PC-3 (cell line): ENCODE measurements around the gene KIFAP3. TPM values are rescaled to one million over a fixed set of nuclear protein-coding genes. Genes with fewer than 3 reads are reported as not detected.

Experiments used
- ATAC-seq: fragments of 200-7000 bp; cut with Tn5 transposase; 2 replicates; pipeline ENCODE4 v1.9.1; 2020; ENCODE audit warnings: mild to moderate bottlenecking, moderate library complexity
- BruUV-seq: library from RNA; stranded (reverse); fragments of 400-500 nt; replicated peaks from 2 replicates; lab custom pipeline; 2021; lab: Mats Ljungman, UMichigan
- CTCF ChIA-PET: fragments of 300-600 bp; sonication (Branson Sonifier 250); formaldehyde crosslinking; loops from one replicate; lab custom pipeline; 2022; ENCODE audit warnings: antibody characterized with exemption; lab: Charles Lee
- POLR2A ChIA-PET: fragments of 300-600 bp; sonication (Branson Sonifier 250); formaldehyde crosslinking; loops from one replicate; lab custom pipeline; 2022; ENCODE audit warnings: antibody characterized with exemption; ENCODE audit not compliant: unreplicated experiment; lab: Charles Lee
- DNase-seq: peaks from one replicate; pipeline ENCODE4 v3.0.0-alpha.2; 2015
- H2AFZ ChIP-seq: fragments of 300-600 bp; sonication (generic); 2 replicates; pipeline ENCODE4 v1.6.0; 2016; ENCODE audit warnings: antibody characterized with exemption, low read length
- H3F3A ChIP-seq: fragments of 300-600 bp; sonication (generic); one replicate; pipeline ENCODE4 v1.6.0; 2017; ENCODE audit warnings: antibody characterized with exemption, low read length, control low read depth, mild to moderate bottlenecking; ENCODE audit not compliant: unreplicated experiment
- H3K27ac ChIP-seq: fragments of 300-600 bp; sonication (generic); 2 replicates; pipeline ENCODE4 v1.5.1; 2016; ENCODE audit warnings: mild to moderate bottlenecking, low read length
- H3K27me3 ChIP-seq: fragments of 300-600 bp; sonication (generic); 2 replicates; pipeline ENCODE4 v1.6.1; 2016; ENCODE audit warnings: low read length, mixed read lengths
- H3K36me3 ChIP-seq: fragments of 300-600 bp; sonication (generic); 2 replicates; pipeline ENCODE4 v1.6.1; 2016; ENCODE audit warnings: low read depth, mixed run types, low read length, mixed read lengths
- H3K4me1 ChIP-seq: fragments of 300-600 bp; sonication (generic); 2 replicates; pipeline ENCODE4 v1.5.1; 2016; ENCODE audit warnings: low read length; ENCODE audit not compliant: insufficient read depth
- H3K4me2 ChIP-seq: fragments of 300-600 bp; sonication (generic); 2 replicates; pipeline ENCODE4 v1.6.0; 2016; ENCODE audit warnings: low read length
- H3K4me3 ChIP-seq: fragments of 300-600 bp; sonication (generic); 2 replicates; pipeline ENCODE4 v1.5.1; 2016; ENCODE audit warnings: mild to moderate bottlenecking, low read length, mixed read lengths
- H3K79me2 ChIP-seq: fragments of 300-600 bp; sonication (generic); 2 replicates; pipeline ENCODE4 v1.6.1; 2017; ENCODE audit warnings: low read length, mixed read lengths
- H3K9ac ChIP-seq: fragments of 300-600 bp; sonication (generic); 2 replicates; pipeline ENCODE4 v1.6.0; 2016; ENCODE audit warnings: mild to moderate bottlenecking, low read length
- H3K9me2 ChIP-seq: fragments of 300-600 bp; sonication (generic); replicated peaks from 2 replicates; pipeline ENCODE4 v1.6.1; 2016; ENCODE audit warnings: mixed run types, low read length, mixed read lengths
- H3K9me3 ChIP-seq: fragments of 300-600 bp; sonication (generic); 2 replicates; pipeline ENCODE4 v1.6.1; 2016; ENCODE audit warnings: low read length, mixed read lengths
- H4K20me1 ChIP-seq: fragments of 300-600 bp; sonication (generic); 2 replicates; pipeline ENCODE4 v1.6.1; 2016; ENCODE audit warnings: low read length, mixed read lengths
- EZH2 ChIP-seq: fragments of 300-600 bp; sonication (generic); IDR thresholded peaks from one replicate; pipeline ENCODE4 v1.6.1; 2017; ENCODE audit warnings: antibody characterized with exemption, mild to moderate bottlenecking, low read length; ENCODE audit not compliant: unreplicated experiment
- EZH2phosphoT487 ChIP-seq: fragments of 300-600 bp; sonication (generic); IDR thresholded peaks from 2 replicates; pipeline ENCODE4 v1.6.1; 2018; ENCODE audit warnings: mild to moderate bottlenecking, antibody characterized with exemption, low read length, borderline replicate concordance
- intact Hi-C: fragments of 100-400 bp; cut with micrococcal nuclease; formaldehyde crosslinking; loops from 2 replicates; pipeline ENCODE4 v1.9.0; 2023
- total RNA-seq: library from RNA; depleted of rRNA; stranded (reverse); fragments of >200 nt; gene quantifications from 2 replicates; pipeline ENCODE4 v1.2.3, GENCODE V29; 2014
- TF ChIP-seq, protein P1 (sequence below): fragments of 300-600 bp; sonication (generic); conservative IDR thresholded peaks from 2 replicates; pipeline ENCODE4 v1.5.1; 2017; ENCODE audit warnings: antibody characterized with exemption, low read depth, mild to moderate bottlenecking, low read length

The KIFAP3 gene
- total RNA-seq, 1 experiment from 2014 or later = 6.9 TPM

DNA sequence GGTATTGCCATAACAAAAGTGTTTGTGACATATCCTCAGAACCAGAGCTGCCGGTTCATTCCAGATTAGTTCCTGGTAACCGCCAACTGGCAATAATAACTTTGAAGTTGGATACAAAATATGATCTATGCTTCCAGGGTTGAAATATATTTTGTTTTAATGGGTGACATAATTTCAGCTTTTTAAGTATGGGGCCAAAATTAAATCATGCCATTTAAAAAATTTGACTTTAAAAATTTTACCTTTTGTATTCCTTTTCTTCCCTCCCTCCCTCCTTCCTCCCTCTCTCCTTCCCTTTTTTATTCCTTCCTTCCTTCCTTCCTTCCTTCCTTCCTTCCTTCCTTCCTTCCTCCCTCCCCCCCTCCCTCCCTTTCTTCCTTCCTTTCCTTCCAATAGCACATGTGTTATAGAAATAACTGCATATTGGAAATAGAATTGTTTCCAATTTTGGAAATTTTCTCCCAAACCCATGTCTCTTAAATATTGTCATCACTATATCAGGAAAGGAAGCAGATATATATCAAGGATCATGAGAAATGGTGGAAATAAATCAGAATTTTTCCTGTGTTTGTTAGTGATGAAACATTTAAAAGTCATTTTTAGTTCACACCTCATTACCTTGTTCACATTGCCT, 12.0 kb upstream of the KIFAP3 start:
- ATAC-seq (no peak), DNase-seq (no peak)
- ChIA-PET CTCF (no interaction called here), POLR2A (no interaction called here)
- Histone ChIP-seq H2AFZ (no peak overlapping the region), H3K9me2 (no peaks in the 10 kb centered on the region), H3K27ac (no peak overlapping the region), H3K4me3 (no peak overlapping the region), H3K4me1 (no peaks in the 10 kb centered on the region), H3K9ac (no peak overlapping the region), H3K27me3 (no peaks in the 10 kb centered on the region), H3K4me2 (no peak overlapping the region), H3K9me3 (no peaks in the 10 kb centered on the region), H3K36me3 (no peaks in the 10 kb centered on the region), H3F3A (no peaks in the 10 kb centered on the region), H4K20me1 (no peaks in the 10 kb centered on the region), H3K79me2 (no peaks in the 10 kb centered on the region)
- BruUV-seq = no TSS peak
- intact Hi-C loops = no loop called here
- no peak for TF ChIP-seq EZH2
- TF ChIP-seq EZH2phosphoT487 = no peak
- TF ChIP-seq, protein P1, sequence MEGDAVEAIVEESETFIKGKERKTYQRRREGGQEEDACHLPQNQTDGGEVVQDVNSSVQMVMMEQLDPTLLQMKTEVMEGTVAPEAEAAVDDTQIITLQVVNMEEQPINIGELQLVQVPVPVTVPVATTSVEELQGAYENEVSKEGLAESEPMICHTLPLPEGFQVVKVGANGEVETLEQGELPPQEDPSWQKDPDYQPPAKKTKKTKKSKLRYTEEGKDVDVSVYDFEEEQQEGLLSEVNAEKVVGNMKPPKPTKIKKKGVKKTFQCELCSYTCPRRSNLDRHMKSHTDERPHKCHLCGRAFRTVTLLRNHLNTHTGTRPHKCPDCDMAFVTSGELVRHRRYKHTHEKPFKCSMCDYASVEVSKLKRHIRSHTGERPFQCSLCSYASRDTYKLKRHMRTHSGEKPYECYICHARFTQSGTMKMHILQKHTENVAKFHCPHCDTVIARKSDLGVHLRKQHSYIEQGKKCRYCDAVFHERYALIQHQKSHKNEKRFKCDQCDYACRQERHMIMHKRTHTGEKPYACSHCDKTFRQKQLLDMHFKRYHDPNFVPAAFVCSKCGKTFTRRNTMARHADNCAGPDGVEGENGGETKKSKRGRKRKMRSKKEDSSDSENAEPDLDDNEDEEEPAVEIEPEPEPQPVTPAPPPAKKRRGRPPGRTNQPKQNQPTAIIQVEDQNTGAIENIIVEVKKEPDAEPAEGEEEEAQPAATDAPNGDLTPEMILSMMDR = no peak

DNA sequence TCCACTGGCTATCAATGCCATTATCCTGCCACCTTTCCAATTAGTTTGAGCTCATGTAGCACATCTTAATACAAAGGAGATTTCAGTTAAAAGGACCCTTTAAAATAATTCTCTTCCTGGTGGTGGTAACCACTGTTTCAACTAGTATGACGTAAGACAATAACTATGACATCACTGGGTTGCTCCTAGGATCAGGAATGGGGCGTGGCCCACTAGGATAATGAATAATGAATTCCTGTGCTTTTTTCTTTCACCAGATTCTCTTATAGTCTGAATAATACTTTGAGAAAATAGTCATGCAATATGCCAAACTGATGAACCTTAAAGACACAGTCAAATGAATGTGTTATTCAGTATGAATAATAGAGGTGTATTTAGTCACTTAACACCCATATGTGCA, 10.6 kb upstream of the KIFAP3 start:
- intact Hi-C loops = no loop called here
- POLR2A ChIA-PET = no interaction called here
- DNase-seq (no peak), ATAC-seq (no peak)
- no peaks in the 10 kb centered on the region for H3K27me3 ChIP-seq
- H3K4me2 ChIP-seq = no peak overlapping the region
- no peaks in the 10 kb centered on the region for H3K36me3 ChIP-seq
- no peaks in the 10 kb centered on the region for H3F3A ChIP-seq
- H2AFZ ChIP-seq = no peak overlapping the region
- no peaks in the 10 kb centered on the region for H3K79me2 ChIP-seq
- no TSS peak for BruUV-seq
- no peaks in the 10 kb centered on the region for H3K9me3 ChIP-seq
- H3K27ac ChIP-seq = no peak overlapping the region
- no peak overlapping the region for H3K4me3 ChIP-seq
- no peaks in the 10 kb centered on the region for H4K20me1 ChIP-seq
- no peak overlapping the region for H3K9ac ChIP-seq
- H3K4me1 ChIP-seq = no peaks in the 10 kb centered on the region
- TF ChIP-seq EZH2phosphoT487 (no peak), EZH2 (no peak)
- TF ChIP-seq, protein P1 = no peak
- CTCF ChIA-PET = no interaction called here
- no peaks in the 10 kb centered on the region for H3K9me2 ChIP-seq

DNA sequence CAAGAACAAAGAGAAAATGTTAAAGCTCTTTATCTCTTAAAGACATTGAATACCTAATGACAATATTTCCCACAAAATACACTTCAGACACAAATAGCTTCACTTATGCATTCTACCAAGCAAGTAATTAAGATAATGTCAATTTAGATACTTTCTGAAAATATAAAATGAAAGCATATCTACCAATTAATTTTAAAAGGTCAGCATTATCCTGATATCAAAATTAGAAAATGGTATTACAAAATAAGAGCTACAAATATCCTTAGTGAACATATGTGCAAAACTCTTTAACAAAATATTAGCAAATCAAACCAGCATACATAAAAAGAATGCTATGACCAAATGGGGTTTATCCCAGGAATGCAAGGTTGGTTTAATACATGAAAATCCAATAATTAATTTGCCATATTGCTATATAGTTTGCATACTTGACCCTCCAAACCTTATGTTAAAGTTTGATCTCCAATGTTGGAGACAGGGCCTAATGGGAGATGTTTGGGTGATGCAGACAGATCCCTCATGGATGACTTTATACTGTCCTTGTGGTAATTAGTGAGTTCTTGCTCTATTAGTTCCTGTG, 4.2 kb upstream of the KIFAP3 start:
- no peak for ATAC-seq
- Histone ChIP-seq H3K4me2 (no peak overlapping the region), H3K4me1 (peaks cover 5% of the 10 kb centered on the region; the same call in 1 of the 2 replicates), H4K20me1 (no peaks in the 10 kb centered on the region), H3K79me2 (peaks cover 3% of the 10 kb centered on the region; the same call in 1 of the 2 replicates), H3K4me3 (no peak overlapping the region), H3K36me3 (no peaks in the 10 kb centered on the region), H3K9ac (no peak overlapping the region), H3K27me3 (no peaks in the 10 kb centered on the region), H3K27ac (no peak overlapping the region), H3K9me3 (0 out of 2 replicates have a peak, but pooled peaks cover 4% of the 10 kb centered on the region), H3F3A (no peaks in the 10 kb centered on the region), H2AFZ (no peak overlapping the region), H3K9me2 (no peaks in the 10 kb centered on the region)
- no peak for DNase-seq
- POLR2A ChIA-PET = no interaction called here
- no TSS peak for BruUV-seq
- intact Hi-C loops = no loop called here
- TF ChIP-seq, protein P1 = no peak
- no peak for TF ChIP-seq EZH2phosphoT487
- TF ChIP-seq EZH2 = no peak
- CTCF ChIA-PET = no interaction called here
